GM10266 (cell line): ENCODE results near the gene TCP11L2.
"Not testable (repeated sequence)": the region's sequence is repeated elsewhere in the genome, so short reads cannot be mapped to it uniquely, and the experiment has no call there.

Source experiments
- DNase-seq: peaks from one replicate; pipeline ENCODE4 v3.0.0; 2012; ENCODE audit errors: extremely low spot score
- CTCF ChIP-seq: IDR thresholded peaks from 2 replicates; pipeline ENCODE4 v1.5.1; 2012; ENCODE audit warnings: mild to moderate bottlenecking, low read depth; ENCODE audit not compliant: control insufficient read depth, insufficient read depth; ENCODE audit errors: missing control alignments

Gene TCP11L2

GRCh38 chr12:106307181-106307580, 4.6 kb downstream of the TCP11L2 start:
- DNase-seq = no peak
- no peak for TF ChIP-seq CTCF

GRCh38 chr12:106308121-106308520, 5.6 kb downstream of the TCP11L2 start:
- DNase-seq = no peak
- TF ChIP-seq CTCF = no peak

- no peak for TF ChIP-seq CTCF
- DNase-seq = no peak
Measured at GRCh38 chr12:106308611-106309010, 6.1 kb downstream of the TCP11L2 start.

GRCh38 chr12:106309671-106310505, 7.4 kb downstream of the TCP11L2 start:
- TF ChIP-seq CTCF = no peak
- no peak for DNase-seq

GRCh38 chr12:106310687-106311086, 8.2 kb downstream of the TCP11L2 start:
- DNase-seq = no peak
- no peak for TF ChIP-seq CTCF

- no peak for TF ChIP-seq CTCF
Measured at GRCh38 chr12:106311139-106311538, 8.6 kb downstream of the TCP11L2 start.

GRCh38 chr12:106313413-106313812, 10.9 kb downstream of the TCP11L2 start:
- not testable (repeated sequence) for DNase-seq

More at GRCh38 chr12:106311139-106311538, 8.6 kb downstream of the TCP11L2 start:
- no peak for DNase-seq

- DNase-seq = no peak
- TF ChIP-seq CTCF = no peak
Measured at GRCh38 chr12:106315523-106315922, 13.0 kb downstream of the TCP11L2 start.
